Femur (tissue), 1 donor: ENCODE results near the gene GBP7.

Source experiments
- DNase-seq: peaks from one replicate; pipeline ENCODE4 v3.0.0-alpha.2; 2017

GBP7 gene

GRCh38 chr1:89104687-89105086 is 71.1 kb downstream of the GBP7 start:
- DNase-seq: no peak

- no peak for DNase-seq
Measured at GRCh38 chr1:89104147-89104546, 71.7 kb downstream of the GBP7 start.

DNA sequence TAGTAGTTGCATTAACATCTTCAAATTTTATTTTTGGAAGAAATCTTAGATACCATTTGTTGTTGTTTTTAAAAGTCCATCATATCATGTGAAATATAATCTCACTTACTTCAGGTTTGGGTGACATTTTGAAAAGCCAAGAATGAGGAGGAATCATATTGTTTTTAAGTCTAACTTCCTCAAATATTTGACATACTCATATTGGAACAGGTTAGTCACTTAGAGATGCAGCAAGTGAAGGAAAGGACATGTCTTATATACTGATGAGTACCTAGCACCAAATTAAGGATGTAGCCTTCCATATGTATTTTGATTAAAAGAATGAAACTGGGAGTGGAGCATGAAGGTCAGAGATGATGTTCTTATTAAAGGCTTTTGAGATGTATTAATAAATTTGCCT is 73.8 kb downstream of the GBP7 start:
- DNase-seq: no peak

- no peak for DNase-seq
Measured at GRCh38 chr1:89100412-89100811, 75.4 kb downstream of the GBP7 start.

DNA sequence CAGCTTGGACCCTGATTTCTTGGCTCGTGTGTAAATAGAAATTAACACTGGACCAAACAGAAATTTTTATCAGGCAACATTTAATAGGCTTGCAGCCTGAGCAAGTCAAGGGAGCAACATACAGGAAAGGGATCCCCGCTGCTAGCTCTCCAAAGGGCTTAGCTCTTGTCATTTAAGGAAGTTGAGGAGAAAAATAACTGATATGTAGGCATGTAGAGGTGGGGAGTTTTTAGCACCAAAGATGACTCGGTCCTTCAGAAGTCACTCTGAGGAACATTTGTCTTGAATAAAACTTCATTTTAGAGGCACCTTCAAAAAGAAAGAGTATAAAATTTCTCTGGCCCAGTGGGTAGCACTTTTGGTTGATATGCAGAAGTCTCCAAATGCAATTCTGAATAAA is 76.9 kb downstream of the GBP7 start:
- no peak for DNase-seq

DNA sequence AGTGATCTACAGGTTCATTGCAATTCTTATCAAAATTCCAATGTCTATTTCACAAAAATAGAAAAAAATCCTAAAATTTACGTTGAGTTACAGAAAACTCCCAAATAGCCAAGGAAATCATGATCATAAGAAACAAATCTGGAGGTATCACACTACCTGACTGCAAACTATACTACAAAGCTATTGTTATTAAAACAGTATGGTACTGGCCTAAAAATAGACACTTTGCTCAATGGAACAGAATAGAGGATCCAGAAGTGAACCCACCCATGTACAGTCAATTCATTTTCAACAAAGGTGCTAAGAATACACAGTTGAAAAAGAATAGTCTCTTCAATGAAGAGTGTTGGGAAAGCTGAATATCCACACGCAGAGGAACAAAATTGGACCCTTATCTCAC is 80.1 kb downstream of the GBP7 start:
- no peak for DNase-seq

- no peak for DNase-seq
Measured at GRCh38 chr1:89089962-89090361, 85.8 kb downstream of the GBP7 start.

DNA sequence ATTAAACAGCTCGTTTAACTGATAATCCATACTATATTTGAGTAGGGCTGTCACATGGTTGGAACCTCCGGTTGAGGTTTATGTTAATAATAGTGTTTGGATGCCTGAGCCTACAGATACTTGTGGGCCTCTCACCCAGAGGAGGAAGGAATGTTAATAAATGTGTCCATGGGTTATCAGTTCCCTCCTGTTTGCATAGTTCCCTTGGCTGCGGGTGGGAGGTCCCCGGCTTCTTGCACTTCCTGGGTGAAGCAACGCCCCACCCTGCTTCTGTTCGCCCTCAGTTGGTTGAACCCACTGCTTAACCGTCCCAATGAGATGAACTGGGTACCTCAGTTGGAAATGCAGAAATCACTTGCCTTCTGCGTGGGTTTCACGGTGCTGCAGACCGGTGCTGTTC is 87.2 kb downstream of the GBP7 start:
- no peak for DNase-seq

GRCh38 chr1:89087241-89087640 is 88.6 kb downstream of the GBP7 start:
- no peak for DNase-seq

- no peak for DNase-seq
Measured at GRCh38 chr1:89085781-89086180, 90.0 kb downstream of the GBP7 start.
